Large intestine (tissue), 3 donors: Measurements from ENCODE around the gene NME7. TPM values are rescaled to one million over a fixed set of nuclear protein-coding genes. Genes with fewer than 3 reads are reported as not detected.

Experiments used
- DNase-seq, 2 donors: peaks; one replicate each; pipeline versions ENCODE4 v3.0.0 to v3.0.0-alpha.2; 2013
- H3K27ac ChIP-seq: one replicate; pipeline ENCODE4 v1.5.1; 2013; ENCODE audit warnings: low read length
- H3K27me3 ChIP-seq: 2 replicates; pipeline ENCODE4 v1.6.1; 2013; ENCODE audit warnings: low read length; ENCODE audit not compliant: control insufficient read depth, insufficient read depth
- H3K36me3 ChIP-seq: 2 replicates; pipeline ENCODE4 v1.6.1; 2013; ENCODE audit warnings: low read length; ENCODE audit not compliant: control insufficient read depth, insufficient read depth
- H3K4me1 ChIP-seq: one replicate; pipeline ENCODE4 v1.6.1; 2013; ENCODE audit warnings: low read length; ENCODE audit not compliant: control insufficient read depth, insufficient read depth
- H3K4me3 ChIP-seq: one replicate; pipeline ENCODE4 v1.5.1; 2013; ENCODE audit warnings: low read length
- H3K9me3 ChIP-seq: one replicate; pipeline ENCODE4 v1.6.1; 2013; ENCODE audit warnings: mild to moderate bottlenecking, low read depth, low read length, moderate library complexity; ENCODE audit not compliant: control insufficient read depth
- WGBS: methylation state at CpG from one replicate; pipeline ENCODE4 v1.1.5; 2013; ENCODE audit warnings: low lambda C conversion rate; ENCODE audit not compliant: insufficient coverage; 5-methylcytosine and 5-hydroxymethylcytosine counted together
- polyA plus RNA-seq: library from polyadenylated mRNA; unstranded; fragments of 120-200 nt; gene quantifications from one replicate; pipeline ENCODE4 v1.2.1, GENCODE V29; 2013

The NME7 gene
- polyA plus RNA-seq, 1 donor = 24.2 TPM

DNA sequence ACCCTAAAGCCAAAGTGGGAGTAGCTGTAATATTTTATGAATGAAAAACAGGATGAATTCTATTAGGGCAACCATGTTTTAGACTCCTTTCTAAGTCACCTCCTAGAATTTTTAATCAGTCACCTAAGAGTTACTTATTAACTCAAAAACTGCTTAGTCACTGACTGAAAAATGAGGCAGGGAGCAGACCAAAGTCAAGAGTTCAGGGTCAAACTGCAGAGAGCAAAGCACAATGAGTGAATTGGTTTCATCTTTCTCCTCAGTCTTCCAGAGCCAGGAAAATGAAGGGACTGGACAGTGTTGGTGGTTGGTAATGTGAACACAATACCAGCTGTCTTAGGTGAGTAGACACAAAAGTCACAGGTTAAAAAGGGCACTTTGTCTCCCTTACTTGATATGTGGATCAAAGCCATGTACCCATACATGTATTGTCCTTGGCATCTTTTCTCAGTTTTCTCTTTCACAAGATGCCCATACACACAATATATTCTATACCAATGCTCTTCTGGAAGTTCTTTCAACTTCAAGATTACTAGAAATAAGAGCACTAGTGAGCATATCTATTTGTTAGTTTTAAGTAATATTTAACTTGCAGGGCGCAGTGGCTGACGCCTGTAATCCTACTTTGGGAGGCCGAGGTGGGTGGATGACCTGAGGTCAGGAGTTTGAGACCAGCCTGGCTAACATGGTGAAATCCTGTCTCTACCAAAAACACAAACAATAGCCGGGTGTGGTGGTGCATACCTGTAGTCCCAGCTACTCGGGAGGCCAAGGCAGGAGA lies 218.9 kb downstream of the NME7 start:
- H3K27me3 ChIP-seq = no peaks in the 10 kb centered on the region
- no peaks in the 10 kb centered on the region for H3K36me3 ChIP-seq
- H3K27ac ChIP-seq = peak overlapping the region; percentile 77
- DNase-seq = peak; percentile 75 to 90
- H3K9me3 ChIP-seq = no peaks in the 10 kb centered on the region
- H3K4me1 ChIP-seq = peaks cover 73% of the 10 kb centered on the region
- no CpG with 5 or more reads among the region's 5 CpGs for WGBS
- H3K4me3 ChIP-seq = no peak overlapping the region

- peak in 1 of 2 donors; percentile 76 for DNase-seq
- H3K9me3 ChIP-seq = no peaks in the 10 kb centered on the region
- H3K27me3 ChIP-seq = no peaks in the 10 kb centered on the region
- peak overlapping the region; percentile 77 for H3K27ac ChIP-seq
- no CpG with 5 or more reads among the region's 1 CpG for WGBS
- no peak overlapping the region for H3K4me3 ChIP-seq
- H3K36me3 ChIP-seq = no peaks in the 10 kb centered on the region
- H3K4me1 ChIP-seq = peaks cover 87% of the 10 kb centered on the region
These were observed 220.9 kb downstream of the NME7 start for GRCh38 chr1:169146576-169147214.

DNA sequence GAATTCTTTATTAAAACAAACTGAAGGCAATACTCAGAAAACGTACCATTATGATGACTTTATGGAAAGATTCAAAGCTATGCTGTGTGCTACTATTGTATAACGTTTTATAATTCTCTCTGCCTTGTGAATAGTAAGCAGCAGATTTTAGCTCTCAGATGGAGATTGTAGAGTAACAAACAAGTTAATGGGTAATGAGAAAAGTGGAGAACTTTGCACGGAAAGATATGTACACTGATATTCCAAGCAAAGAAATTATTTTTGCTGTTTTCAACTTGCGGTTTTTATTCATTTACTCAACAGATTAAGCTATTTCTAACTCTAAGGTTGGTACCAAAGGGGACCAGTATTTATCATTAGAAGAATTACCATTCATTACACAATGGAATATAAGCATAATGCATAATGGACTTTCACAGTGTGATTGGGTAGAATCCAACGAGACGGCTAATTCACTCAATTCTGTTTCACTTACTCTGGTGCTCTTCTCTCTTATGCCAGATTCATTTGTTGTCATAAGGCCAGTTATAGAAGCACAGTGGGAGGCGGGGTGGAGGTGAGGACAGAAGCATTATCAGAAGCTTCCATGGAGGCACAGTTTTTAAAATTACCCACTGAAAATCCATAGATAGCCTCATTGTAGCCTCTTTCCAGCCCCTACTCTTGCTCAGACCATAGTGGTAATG lies 222.5 kb downstream of the NME7 start:
- no peaks in the 10 kb centered on the region for H3K9me3 ChIP-seq
- H3K4me3 ChIP-seq = no peak overlapping the region
- no peaks in the 10 kb centered on the region for H3K27me3 ChIP-seq
- no CpG with 5 or more reads among the region's 7 CpGs for WGBS
- H3K27ac ChIP-seq = peak overlapping the region; percentile 77
- DNase-seq = peak in 1 of 2 donors; percentile 72
- H3K36me3 ChIP-seq = no peaks in the 10 kb centered on the region
- peaks cover 77% of the 10 kb centered on the region for H3K4me1 ChIP-seq

GRCh38 chr1:169143984-169144383 lies 223.6 kb downstream of the NME7 start:
- DNase-seq = no peak
- no peaks in the 10 kb centered on the region for H3K27me3 ChIP-seq
- H3K4me1 ChIP-seq = peaks cover 72% of the 10 kb centered on the region
- no peaks in the 10 kb centered on the region for H3K36me3 ChIP-seq
- no peaks in the 10 kb centered on the region for H3K9me3 ChIP-seq
- H3K27ac ChIP-seq = peak overlapping the region; percentile 77
- no peak overlapping the region for H3K4me3 ChIP-seq

DNA sequence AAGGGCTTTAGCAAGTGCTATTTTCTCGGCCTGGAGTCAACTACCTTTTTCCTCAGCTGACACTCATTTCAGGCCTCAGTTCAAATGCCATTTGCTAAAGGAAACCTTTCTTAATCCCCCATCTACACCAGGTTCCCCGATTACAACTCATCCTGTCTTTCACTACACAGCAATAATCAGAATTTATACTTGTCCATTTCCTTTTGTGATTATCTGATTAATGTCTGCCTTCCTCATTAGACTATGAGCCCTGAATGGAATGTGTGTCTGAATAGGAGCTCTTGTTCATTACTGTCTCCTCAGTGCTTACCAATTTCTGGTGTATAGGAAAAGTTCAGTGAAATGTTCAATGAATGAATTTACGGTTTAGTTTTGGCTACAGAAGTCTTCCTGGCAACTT lies 224.3 kb downstream of the NME7 start:
- H3K4me1 ChIP-seq = peaks cover 67% of the 10 kb centered on the region
- no peaks in the 10 kb centered on the region for H3K36me3 ChIP-seq
- peak overlapping the region; percentile 77 for H3K27ac ChIP-seq
- WGBS = 0% methylated on average over 1 of the region's 3 CpGs
- no peak overlapping the region for H3K4me3 ChIP-seq
- peak in 1 of 2 donors; percentile 65 for DNase-seq
- no peaks in the 10 kb centered on the region for H3K27me3 ChIP-seq
- H3K9me3 ChIP-seq = no peaks in the 10 kb centered on the region

DNA sequence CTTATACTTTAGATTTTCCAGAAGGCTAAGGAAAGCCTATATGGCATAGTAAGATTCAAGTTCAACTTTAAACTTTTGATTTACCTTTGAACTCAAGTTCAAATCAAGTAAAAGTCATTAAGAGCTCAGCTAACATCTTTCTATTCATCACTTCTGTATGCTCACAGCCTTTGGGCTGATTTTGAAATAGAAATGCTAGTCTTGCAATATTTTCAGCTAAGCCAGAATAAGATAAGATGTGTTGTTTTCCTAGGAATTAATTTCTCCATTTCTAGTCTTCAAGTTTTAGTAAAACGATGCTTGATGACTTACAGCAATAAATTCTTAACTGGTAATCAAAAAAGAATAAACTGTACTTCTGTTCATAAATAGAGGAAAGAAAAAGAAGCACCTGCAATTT lies 225.5 kb downstream of the NME7 start:
- H3K4me1 ChIP-seq = peaks cover 56% of the 10 kb centered on the region
- DNase-seq = no peak
- no peaks in the 10 kb centered on the region for H3K36me3 ChIP-seq
- H3K9me3 ChIP-seq = no peaks in the 10 kb centered on the region
- WGBS = 40% methylated on average over 1 of the region's 1 CpG
- H3K4me3 ChIP-seq = no peak overlapping the region
- peak overlapping the region; percentile 77 for H3K27ac ChIP-seq
- no peaks in the 10 kb centered on the region for H3K27me3 ChIP-seq

DNA sequence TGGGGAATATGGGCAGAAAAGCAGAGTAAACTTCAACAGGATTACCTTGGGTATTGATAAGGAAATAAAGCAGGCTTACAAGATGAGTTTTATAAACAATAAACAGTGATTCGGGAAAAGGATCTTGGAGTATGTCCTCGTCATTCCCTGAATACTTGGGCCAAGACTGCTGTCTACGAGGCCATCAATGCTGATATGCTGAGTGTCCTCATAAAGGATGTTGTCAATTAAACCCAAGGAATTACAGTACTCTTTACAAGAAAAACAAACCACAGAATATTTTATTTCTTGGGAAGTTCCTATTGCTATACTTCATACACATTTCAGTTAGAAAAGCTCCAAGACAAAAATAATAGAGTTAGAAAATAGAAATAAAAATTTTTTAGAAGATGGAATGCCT lies 226.2 kb downstream of the NME7 start:
- no peaks in the 10 kb centered on the region for H3K36me3 ChIP-seq
- DNase-seq = no peak
- no peaks in the 10 kb centered on the region for H3K9me3 ChIP-seq
- no peak overlapping the region for H3K4me3 ChIP-seq
- peaks cover 48% of the 10 kb centered on the region for H3K4me1 ChIP-seq
- 100% methylated on average over 2 of the region's 3 CpGs for whole genome bisulfite sequencing
- no peaks in the 10 kb centered on the region for H3K27me3 ChIP-seq
- H3K27ac ChIP-seq = peak overlapping the region; percentile 77

- DNase-seq = no peak
- 64% methylated on average over 1 of the region's 2 CpGs for WGBS
- no peaks in the 10 kb centered on the region for H3K36me3 ChIP-seq
- no peak overlapping the region for H3K27ac ChIP-seq
- peaks cover 30% of the 10 kb centered on the region for H3K4me1 ChIP-seq
- H3K27me3 ChIP-seq = no peaks in the 10 kb centered on the region
- no peaks in the 10 kb centered on the region for H3K9me3 ChIP-seq
- no peak overlapping the region for H3K4me3 ChIP-seq
These were observed 228.5 kb downstream of the NME7 start for GRCh38 chr1:169138866-169139670.

- H3K4me1 ChIP-seq = peaks cover 16% of the 10 kb centered on the region
- H3K27ac ChIP-seq = no peak overlapping the region
- no peaks in the 10 kb centered on the region for H3K9me3 ChIP-seq
- no peaks in the 10 kb centered on the region for H3K27me3 ChIP-seq
- peaks cover 9% of the 10 kb centered on the region for H3K36me3 ChIP-seq
- DNase-seq = no peak
- no peak overlapping the region for H3K4me3 ChIP-seq
- 80% methylated on average over 1 of the region's 4 CpGs for WGBS
These were observed 230.2 kb downstream of the NME7 start for GRCh38 chr1:169137357-169137756.
